HUES48 (cell line): ENCODE data around the gene ING5.

Experiments used
- H3K27ac ChIP-seq: one replicate; pipeline ENCODE4 v1.7.0; 2013; ENCODE audit warnings: low read depth, low read length, inconsistent platforms
- H3K27me3 ChIP-seq: 2 replicates; pipeline ENCODE4 v1.6.1; 2013; ENCODE audit warnings: mild to moderate bottlenecking, low read length; ENCODE audit not compliant: control insufficient read depth, insufficient read depth
- H3K36me3 ChIP-seq: 2 replicates; pipeline ENCODE4 v1.6.1; 2013; ENCODE audit warnings: low read length; ENCODE audit not compliant: control insufficient read depth, insufficient read depth
- H3K4me1 ChIP-seq: 2 replicates; pipeline ENCODE4 v1.6.1; 2013; ENCODE audit warnings: mild to moderate bottlenecking, low read length; ENCODE audit not compliant: control insufficient read depth, insufficient read depth
- H3K4me3 ChIP-seq: 2 replicates; pipeline ENCODE4 v1.5.1; 2013; ENCODE audit warnings: mild to moderate bottlenecking, low read depth, low read length
- H3K9ac ChIP-seq: 2 replicates; pipeline ENCODE4 v1.6.1; 2013; ENCODE audit warnings: mild to moderate bottlenecking, low read depth, low read length, moderate library complexity
- H3K9me3 ChIP-seq: 2 replicates; pipeline ENCODE4 v1.6.1; 2013; ENCODE audit warnings: low read length; ENCODE audit not compliant: control insufficient read depth, insufficient read depth

Gene ING5

DNA sequence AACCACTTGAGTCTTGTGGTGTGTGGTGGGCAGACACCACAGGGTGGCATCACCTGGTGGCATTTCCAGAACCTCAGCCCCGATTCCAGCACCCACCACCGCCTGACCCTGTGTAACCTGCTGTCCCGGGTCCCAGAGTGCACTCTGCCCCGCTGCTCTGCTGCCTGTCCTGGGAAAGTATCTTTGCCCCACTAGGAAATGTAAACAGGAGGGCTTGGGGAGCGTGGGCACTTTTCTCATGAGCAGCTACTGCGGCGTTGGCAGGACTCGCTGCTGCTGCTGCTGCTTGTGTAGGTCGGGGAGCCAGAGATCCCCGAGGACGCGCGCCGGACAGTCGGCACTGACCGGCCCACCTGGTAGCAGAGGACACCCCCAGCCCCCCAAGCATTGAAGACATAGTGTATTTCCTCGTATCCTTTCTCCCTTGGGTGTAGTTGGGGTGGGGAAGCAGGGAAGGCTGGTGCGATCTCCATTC lies 28.6 kb upstream of the ING5 start:
- Histone ChIP-seq H3K9ac (no peak overlapping the region), H3K4me3 (no peak overlapping the region), H3K27me3 (no peaks in the 10 kb centered on the region), H3K27ac (no peak overlapping the region), H3K4me1 (no peaks in the 10 kb centered on the region), H3K9me3 (no peaks in the 10 kb centered on the region), H3K36me3 (peaks cover 70% of the 10 kb centered on the region)

DNA sequence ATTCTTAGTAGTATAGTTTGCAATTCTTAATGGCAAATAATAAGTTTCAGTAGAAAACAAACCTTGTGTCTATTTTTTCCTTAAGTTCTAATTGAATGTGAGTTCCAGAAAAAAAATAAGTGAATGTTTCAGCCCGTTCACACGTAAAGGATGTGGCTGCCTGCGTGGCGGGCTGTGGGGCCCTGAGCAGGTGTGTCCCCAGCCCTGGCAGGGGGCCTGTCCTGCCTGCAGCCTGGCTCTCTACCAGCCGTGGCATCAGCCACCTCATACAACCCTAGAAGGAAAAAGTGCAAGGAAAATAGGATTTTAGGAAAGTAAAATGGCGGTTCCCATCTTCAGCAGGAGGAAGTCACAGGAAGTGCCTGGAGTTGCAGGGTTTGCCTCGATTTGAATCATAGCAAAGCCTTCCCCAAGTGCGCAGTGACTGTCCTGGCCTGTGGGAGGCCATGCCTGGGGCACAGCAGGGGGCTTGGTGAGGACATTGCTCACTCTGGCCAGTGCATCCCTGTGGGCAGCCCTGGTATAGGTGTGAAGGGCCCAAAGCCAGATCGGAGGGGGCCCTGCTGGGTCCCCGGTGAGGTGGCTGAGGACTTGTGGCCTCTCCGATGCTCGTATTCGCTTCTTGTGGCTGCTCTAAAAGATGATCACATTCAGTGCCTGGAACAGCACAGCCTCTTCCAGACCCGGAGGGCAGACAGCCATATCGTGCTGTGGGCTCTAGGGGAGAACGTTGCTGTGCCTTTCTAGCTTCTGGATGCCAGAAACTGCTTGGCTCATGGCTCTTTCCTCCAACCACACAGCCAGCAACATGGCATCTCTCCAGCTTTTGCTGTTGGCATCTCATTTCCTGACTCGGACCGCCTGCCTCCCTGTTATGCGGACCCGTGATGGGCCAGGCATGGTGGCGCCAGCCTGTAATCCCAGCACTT lies 27.8 kb upstream of the ING5 start:
- H3K36me3 ChIP-seq, result peaks cover 70% of the 10 kb centered on the region

DNA sequence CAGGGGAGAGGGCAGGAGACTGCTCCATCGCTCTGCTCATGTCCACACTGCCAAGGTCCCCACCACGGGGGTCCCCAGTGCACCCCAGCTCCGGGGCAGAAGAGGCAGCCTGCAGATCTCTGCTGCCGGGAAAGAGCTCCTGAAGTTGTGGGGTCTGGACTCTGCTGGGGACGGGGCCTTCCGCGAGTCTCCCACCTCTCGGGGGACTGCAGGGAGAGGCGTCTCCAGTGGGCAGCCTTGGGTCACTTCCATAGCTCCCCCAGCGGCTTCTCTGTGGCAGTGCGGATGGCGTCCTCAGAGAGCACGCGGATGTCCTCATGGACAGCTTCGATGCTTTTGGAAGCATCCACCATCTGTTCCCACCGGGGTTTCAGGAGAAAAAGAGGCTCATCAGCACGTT lies 26.0 kb upstream of the ING5 start:
- H3K9me3 ChIP-seq, result no peaks in the 10 kb centered on the region
- H3K27ac ChIP-seq, result no peak overlapping the region
- H3K9ac ChIP-seq, result no peak overlapping the region
- H3K4me1 ChIP-seq, result no peaks in the 10 kb centered on the region
- H3K36me3 ChIP-seq, result peaks cover 74% of the 10 kb centered on the region
- no peaks in the 10 kb centered on the region for H3K27me3 ChIP-seq
- H3K4me3 ChIP-seq, result no peak overlapping the region

More for the DNA sequence above, 27.8 kb upstream of the ING5 start:
- H3K9me3 ChIP-seq, result no peaks in the 10 kb centered on the region
- no peaks in the 10 kb centered on the region for H3K4me1 ChIP-seq
- peak overlapping the region; percentile 21 for H3K27ac ChIP-seq
- H3K27me3 ChIP-seq, result no peaks in the 10 kb centered on the region
- H3K4me3 ChIP-seq, result no peak overlapping the region
- H3K9ac ChIP-seq, result no peak overlapping the region

DNA sequence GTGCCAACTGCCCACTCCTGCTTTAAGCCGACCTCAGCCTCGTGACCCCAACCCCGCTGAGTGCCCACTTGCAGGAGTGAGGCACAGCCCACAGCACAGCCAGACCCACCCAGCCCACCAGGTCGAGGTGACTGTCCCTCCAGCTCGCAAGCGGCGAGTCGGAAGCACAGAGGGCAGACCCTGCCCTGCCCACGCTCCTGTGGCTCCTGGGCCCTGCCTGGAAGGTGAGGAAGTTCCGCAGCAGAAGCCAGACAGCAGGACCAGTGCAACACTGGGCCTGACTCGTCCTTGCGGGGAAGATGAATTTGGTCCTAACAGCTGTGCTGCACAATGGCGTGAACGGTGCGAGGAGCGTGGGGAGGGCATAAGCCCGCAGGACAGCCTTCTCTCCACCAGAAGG lies 25.2 kb upstream of the ING5 start:
- H3K27me3 ChIP-seq, result no peaks in the 10 kb centered on the region
- H3K36me3 ChIP-seq, result peaks cover 76% of the 10 kb centered on the region
- no peak overlapping the region for H3K4me3 ChIP-seq
- no peak overlapping the region for H3K9ac ChIP-seq
- H3K9me3 ChIP-seq, result no peaks in the 10 kb centered on the region
- no peak overlapping the region for H3K27ac ChIP-seq
- no peaks in the 10 kb centered on the region for H3K4me1 ChIP-seq

DNA sequence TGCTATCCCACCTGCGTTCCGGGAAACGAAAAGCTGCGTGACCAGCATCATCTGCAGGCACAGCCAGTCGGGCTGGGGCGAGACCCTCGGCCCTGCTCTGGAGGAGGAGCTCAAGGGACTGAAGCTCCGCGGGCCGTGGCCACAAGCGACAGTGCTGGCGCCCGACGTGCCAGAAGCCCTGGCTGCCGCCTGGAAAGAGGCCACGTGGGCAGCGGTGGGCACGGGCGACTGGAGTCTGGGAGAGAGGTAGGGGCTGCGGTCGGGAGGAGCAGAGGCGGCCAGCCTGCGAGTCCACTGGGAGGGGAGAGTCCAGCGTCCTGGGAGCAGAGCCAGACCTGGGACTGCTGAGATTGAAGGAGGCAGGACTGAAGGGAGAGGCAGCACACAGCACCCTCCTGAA lies 24.4 kb upstream of the ING5 start:
- Histone ChIP-seq H3K27ac (no peak overlapping the region), H3K27me3 (no peaks in the 10 kb centered on the region), H3K4me1 (no peaks in the 10 kb centered on the region), H3K4me3 (no peak overlapping the region), H3K9ac (no peak overlapping the region), H3K36me3 (peaks cover 78% of the 10 kb centered on the region), H3K9me3 (no peaks in the 10 kb centered on the region)

DNA sequence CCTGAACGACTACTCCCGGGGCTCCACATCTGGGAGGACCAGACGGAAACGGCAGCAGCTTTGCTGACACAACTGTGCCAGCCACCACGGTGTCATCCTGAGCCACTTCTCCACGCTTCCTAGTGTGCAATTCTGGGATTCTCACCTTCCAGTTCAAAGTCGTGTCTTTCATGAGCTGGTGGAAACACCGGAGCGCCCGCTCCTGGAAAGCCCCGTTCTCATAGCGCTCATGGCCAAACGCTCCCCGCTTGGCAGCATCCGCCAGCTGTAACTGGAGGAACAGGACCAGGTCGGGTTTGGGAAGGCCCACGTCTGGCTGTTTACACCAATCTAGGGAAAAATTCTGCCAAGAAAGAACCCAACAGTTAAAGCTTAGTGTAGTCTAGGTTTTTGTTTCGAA lies 23.5 kb upstream of the ING5 start:
- H3K36me3 ChIP-seq, result peaks cover 83% of the 10 kb centered on the region
- H3K27me3 ChIP-seq, result no peaks in the 10 kb centered on the region
- no peak overlapping the region for H3K27ac ChIP-seq
- no peak overlapping the region for H3K9ac ChIP-seq
- no peaks in the 10 kb centered on the region for H3K9me3 ChIP-seq
- no peak overlapping the region for H3K4me3 ChIP-seq
- H3K4me1 ChIP-seq, result no peaks in the 10 kb centered on the region

DNA sequence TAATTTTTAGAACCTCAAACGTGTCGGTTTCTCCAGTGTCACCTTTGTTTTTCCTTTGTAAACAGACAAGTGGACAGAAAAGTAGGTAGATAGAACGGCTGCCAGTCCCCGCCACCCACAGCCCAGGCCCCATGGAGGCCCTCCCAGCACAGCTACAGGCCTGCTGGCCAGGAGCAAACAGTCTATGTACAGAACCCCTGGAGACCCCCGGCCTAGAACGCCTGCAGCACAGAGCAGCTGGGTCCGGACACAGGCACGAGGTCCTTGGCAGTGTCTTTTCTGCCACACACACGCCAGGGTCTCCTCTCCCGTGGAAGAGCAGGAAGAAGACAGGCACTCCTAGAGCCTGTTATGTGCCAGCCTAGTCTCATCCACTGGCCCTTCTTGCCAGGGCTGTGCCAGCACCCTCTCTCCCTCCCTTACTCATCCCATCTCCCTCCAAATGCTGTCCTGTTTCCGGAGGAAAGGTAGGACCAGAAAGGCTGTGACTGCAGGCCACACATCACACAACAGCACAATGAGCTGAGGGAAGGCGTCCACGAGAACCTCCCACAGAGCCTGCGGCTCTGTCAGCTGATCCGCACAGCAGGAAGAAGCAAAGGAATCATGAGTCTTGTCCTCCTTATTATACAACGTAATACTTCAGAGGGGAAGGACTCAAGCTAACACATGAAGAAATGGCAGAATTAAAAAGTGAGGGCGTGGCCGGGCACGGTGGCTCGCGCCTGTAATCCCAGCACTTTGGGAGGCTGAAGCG lies 22.9 kb upstream of the ING5 start:
- H3K36me3 ChIP-seq, result peaks cover 89% of the 10 kb centered on the region
- no peaks in the 10 kb centered on the region for H3K27me3 ChIP-seq
- no peak overlapping the region for H3K4me3 ChIP-seq
- no peaks in the 10 kb centered on the region for H3K4me1 ChIP-seq
- H3K9ac ChIP-seq, result no peak overlapping the region
- H3K9me3 ChIP-seq, result no peaks in the 10 kb centered on the region
- H3K27ac ChIP-seq, result no peak overlapping the region

DNA sequence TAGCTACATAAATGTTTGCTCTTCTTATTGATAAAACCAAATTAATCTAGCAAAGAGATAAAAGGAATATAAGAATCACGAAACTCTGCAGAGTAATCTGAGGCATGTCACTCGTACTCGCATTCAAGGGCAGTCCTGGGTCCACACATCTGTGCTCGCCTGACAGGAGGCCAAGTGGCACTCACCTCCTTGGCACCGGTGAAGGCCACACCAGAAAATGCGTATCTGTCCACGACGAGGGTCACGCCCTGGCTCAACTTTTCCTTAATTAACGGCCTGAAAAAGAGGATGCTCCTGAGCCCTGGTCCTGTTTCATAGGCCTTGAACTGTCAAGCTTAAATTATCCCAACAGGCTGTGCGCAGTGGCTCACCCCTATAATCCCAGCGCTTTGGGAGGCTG lies 21.8 kb upstream of the ING5 start:
- H3K27me3 ChIP-seq, result no peaks in the 10 kb centered on the region
- H3K4me1 ChIP-seq, result no peaks in the 10 kb centered on the region
- no peak overlapping the region for H3K4me3 ChIP-seq
- H3K36me3 ChIP-seq, result peaks cover 96% of the 10 kb centered on the region
- H3K9me3 ChIP-seq, result no peaks in the 10 kb centered on the region
- H3K27ac ChIP-seq, result no peak overlapping the region
- H3K9ac ChIP-seq, result no peak overlapping the region

DNA sequence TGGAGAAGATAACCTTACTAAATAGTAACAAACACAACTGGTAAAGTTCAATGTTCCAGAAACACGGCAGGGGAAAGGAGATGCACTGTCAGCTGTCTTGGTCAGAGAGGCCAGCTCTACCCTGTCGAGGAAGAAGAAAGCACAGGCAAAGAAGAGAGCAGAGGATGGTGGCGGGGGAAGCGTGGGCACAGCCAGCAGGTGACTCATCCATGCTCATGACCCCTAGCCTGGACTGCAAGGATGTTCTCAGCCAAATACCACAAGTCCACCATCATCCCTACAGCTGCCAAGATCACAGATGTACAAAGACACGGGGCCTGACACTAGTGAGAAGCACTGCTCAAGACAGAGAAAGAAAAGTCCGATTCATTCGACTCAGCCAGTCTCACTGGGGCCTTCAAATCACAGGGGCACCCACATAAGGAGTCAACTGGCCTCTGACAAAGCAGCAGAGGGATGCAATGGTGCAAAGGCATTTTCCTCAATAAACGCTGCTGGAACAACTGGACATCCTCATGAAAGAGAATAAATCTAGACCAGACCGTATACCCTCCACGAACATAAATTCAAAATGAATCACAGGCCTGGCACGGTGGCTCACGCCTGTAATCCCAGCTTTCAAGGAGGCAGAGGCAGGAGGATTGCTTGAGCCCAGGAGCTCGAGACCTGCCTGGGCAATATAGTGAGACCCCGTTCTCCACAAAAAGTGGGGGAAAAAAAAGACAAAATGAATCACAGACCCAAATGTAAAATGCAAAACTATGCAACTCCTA lies 20.8 kb upstream of the ING5 start:
- H3K27ac ChIP-seq, result no peak overlapping the region
- H3K4me1 ChIP-seq, result no peaks in the 10 kb centered on the region
- no peaks in the 10 kb centered on the region for H3K9me3 ChIP-seq
- H3K4me3 ChIP-seq, result no peak overlapping the region
- peaks cover 94% of the 10 kb centered on the region for H3K36me3 ChIP-seq
- H3K27me3 ChIP-seq, result no peaks in the 10 kb centered on the region
- H3K9ac ChIP-seq, result no peak overlapping the region

DNA sequence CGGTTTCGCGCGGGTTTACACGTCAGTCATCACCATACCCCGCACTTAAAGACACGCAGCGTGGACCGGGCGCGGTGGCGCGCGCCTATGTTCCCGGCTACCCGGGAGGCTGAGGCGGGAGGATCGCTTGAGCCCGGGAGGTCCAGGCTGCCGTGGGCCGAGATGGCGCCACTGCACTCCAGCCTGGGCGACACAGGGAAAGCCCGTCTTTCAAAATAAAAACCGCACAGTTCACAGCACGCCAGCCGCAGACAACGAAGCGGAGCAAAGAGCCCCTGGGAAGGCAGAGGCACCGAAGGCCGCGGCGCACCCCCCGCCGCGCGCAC lies 15.6 kb upstream of the ING5 start:
- H3K4me1 ChIP-seq, result peaks cover 7% of the 10 kb centered on the region
- H3K4me3 ChIP-seq, result peak overlapping the region; percentile 90
- H3K27ac ChIP-seq, result peak overlapping the region; percentile 87

More for the DNA sequence above, 15.6 kb upstream of the ING5 start:
- no peaks in the 10 kb centered on the region for H3K27me3 ChIP-seq
- no peaks in the 10 kb centered on the region for H3K9me3 ChIP-seq
- peaks cover 62% of the 10 kb centered on the region for H3K36me3 ChIP-seq
- H3K9ac ChIP-seq, result peak overlapping the region; percentile 88
